ENCODE results near the gene PDLIM1.

DNA sequence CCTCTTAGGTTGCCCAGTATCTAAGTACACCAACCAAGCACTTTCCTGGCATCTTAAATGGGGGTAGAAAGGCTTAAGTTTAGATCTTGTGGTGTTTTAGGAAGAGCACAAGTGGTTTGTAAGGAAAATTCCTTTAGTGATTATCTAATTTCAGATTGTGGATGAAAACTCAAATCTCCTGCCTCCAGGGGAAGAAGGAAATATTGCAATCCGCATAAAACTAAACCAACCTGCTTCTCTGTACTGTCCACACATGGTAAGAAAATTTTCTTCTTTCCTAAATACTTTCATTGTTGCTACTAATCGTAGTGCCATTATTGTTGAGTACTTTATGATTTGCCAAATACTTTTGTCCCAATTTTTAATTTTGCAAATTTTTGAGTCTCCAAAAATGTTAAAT lies 65.7 kb downstream of the PDLIM1 start:
- TF ChIP-seq, protein P1, sequence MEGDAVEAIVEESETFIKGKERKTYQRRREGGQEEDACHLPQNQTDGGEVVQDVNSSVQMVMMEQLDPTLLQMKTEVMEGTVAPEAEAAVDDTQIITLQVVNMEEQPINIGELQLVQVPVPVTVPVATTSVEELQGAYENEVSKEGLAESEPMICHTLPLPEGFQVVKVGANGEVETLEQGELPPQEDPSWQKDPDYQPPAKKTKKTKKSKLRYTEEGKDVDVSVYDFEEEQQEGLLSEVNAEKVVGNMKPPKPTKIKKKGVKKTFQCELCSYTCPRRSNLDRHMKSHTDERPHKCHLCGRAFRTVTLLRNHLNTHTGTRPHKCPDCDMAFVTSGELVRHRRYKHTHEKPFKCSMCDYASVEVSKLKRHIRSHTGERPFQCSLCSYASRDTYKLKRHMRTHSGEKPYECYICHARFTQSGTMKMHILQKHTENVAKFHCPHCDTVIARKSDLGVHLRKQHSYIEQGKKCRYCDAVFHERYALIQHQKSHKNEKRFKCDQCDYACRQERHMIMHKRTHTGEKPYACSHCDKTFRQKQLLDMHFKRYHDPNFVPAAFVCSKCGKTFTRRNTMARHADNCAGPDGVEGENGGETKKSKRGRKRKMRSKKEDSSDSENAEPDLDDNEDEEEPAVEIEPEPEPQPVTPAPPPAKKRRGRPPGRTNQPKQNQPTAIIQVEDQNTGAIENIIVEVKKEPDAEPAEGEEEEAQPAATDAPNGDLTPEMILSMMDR (IDR thresholded peaks at IDR 0.05) = no peak
- no peak for TF ChIP-seq EP300 (IDR thresholded peaks at IDR 0.05)

Data from tibial nerve (tissue), 4 donors.